GM18526 (cell line): ENCODE measurements around the gene HIRA.

Experiments used
- POLR2A ChIP-seq: IDR thresholded peaks from 3 replicates; pipeline ENCODE4 v1.6.1; 2011; ENCODE audit not compliant: insufficient read length; ENCODE audit errors: extremely low read depth

Gene HIRA

DNA sequence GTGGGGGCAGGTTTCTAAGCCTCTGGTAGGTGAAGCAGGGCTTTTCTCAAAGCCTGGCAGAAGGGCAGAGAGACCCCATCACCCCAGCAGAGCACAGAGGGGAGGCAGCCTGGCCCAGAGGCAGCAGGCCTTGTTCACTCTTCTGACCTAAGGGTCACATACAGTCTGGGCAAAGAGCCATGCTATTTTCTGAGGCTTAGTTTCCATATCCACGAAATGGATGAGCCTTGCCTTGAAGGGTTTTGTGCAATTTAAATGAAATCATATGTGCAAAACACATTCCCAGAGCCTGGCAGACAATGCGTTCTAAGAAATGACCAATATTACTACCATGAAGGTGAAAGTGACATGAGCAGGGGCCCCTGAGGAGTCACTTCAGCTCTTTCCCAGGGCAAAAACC lies 44.5 kb downstream of the HIRA start:
- TF ChIP-seq POLR2A, result no peak

DNA sequence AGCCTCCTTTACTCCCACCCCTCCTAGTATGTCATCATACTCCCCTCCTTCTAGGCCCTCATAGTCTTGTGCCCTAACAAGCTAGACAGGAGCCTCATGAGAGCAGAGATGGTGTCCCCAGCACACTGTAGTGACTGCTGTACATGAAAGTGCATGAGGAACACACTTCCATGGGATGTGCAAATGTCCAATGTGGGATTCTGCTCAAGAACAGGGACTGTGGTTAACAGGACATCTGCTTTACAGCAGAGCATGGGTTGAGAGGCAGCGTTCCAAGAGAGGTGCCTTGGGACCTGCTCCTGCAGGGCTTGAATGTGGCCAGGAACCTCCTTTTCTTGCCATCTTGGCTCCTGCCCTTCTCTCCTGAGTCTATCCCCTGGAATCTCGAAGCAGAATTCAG lies 45.3 kb downstream of the HIRA start:
- no peak for TF ChIP-seq POLR2A

DNA sequence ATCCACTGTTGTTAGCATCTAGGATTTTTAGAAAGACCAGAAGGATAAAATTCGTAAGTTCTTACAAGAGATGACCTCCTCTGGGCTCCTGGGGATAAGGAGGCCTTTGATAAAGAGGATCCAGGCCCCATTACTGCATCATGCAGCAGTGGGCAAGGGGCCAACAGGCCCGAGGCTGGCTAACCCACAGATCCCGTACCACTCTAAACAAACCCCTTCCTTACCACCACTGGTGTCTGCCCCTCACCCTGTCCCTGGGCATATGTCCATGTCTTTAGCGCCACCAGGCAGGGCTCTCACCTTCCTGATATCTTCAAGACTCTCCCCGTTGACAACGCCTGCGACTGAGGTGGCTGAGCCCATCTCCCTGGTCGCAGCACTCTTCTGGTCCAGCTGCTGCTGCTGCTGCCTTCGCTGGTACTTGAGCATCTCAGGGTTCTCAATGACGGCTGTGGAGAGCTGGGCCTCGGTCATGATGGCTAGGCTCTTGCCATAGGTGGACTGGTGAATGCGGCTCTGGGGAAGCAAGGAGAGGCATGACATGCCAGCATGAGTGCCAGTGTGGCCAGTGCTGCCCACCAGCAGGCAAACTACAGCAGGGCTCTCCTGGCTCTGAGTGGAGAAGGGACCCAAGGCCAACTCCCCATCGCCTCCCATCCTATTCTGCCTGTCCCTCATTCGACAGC lies 46.2 kb downstream of the HIRA start:
- no peak for TF ChIP-seq POLR2A

DNA sequence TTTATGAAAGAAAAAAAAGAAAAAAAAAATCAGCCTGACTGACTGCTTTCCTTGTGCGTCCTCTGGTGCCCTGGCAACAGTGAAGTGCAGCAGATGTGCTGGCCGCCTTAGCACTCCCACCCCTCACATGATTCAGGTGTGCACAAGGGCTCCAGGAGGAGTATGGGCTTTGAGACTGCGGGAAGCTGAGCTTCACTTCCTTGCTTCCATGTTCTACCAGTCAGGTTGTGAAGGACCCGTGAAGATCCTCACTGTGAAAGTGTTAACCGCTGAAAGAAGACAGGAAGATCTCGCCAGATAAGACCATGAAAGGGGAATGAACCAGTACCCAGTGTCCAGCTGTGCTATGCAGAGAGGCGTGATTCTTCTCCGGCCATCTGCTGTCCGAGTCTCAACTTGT lies 48.2 kb downstream of the HIRA start:
- TF ChIP-seq POLR2A, result no peak

DNA sequence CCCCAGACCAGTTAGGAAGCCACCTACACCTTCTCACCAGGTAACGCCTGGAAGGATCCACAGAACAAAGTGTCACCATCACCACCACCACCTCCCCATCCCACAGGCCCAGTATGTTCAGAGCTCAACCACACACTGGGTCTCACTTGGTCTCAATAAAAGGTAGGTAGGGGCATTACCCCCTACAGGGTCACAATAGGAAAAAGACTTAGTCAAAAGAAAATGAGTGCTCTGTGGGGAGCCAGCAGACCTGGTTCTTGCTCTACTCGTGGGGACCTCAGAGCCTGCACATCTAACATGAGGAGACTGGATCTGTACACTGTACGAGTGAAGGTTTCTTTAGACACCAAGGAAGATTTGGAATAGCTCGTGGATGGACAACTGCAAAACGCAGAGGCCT lies 49.3 kb downstream of the HIRA start:
- TF ChIP-seq POLR2A, result no peak

DNA sequence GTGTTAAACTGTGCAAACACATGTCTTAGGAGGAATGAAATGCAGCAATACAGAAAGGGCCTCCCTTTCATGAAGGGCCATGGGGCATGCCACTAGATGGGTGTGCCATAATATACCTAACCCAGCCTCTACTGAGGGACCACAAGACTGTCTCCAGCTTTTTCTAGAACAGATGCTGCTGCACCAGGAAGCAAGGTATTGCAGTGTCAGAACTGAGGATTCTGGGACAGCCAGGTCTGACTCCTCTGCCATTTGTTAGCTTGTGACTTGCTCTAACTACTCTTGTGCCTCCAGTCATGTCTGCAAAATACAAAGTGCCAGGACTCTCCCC lies 53.2 kb downstream of the HIRA start:
- no peak for TF ChIP-seq POLR2A

DNA sequence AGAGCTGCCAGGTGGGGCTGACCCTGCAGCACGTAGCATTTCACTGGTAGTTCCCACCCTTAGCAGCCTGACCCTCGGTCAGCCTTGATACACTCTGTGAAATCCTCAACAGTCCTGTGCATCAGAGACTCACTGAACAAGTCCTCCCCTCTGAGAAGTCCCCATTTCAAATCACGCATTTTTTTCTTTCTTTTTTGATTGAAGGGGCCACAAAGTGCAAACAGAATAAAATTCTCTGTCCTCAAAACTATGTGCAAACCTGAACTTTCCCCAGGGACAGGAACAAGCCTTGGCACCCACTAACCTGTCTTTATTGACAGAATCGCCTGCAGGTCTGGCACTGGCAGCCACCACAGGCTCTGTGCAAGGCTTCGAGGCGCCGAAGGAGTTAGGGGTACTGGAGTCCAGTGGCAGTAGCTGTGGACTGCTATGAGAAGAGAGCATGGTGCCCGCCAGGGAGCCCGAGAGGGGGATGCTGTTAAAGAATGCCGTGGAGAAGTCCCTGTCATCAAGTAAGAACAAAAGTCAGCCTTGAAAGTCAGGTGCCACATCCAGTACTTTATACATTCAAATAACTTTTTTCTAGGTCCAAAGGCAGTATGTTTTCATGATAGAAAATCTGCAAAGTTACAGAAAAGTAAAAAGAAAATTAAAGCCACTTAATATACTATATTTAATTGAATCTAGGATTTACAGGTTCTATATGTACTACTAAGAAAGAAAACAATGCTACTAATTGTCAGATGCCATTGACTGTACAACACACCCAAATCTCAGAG lies 53.8 kb downstream of the HIRA start:
- TF ChIP-seq POLR2A, result no peak

DNA sequence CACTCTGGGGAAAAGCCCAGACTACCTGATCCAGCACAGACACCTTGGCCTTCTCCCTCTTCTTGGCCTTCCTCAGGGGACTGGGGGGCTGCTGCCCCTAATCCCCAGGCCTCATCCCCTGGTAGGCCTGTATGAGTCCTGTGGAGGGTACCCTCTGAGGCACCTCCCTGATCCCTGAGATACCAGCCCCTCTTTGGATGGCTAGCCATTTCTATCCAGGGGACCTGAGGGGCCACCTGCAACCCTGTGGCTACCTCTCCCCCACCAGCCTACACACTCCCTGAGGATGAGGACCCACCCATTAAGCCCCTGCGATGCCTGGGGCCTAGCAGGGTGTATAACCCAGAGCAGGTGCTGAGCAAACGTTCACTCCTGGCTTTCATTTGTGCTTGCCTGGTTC lies 54.6 kb downstream of the HIRA start:
- no peak for TF ChIP-seq POLR2A

DNA sequence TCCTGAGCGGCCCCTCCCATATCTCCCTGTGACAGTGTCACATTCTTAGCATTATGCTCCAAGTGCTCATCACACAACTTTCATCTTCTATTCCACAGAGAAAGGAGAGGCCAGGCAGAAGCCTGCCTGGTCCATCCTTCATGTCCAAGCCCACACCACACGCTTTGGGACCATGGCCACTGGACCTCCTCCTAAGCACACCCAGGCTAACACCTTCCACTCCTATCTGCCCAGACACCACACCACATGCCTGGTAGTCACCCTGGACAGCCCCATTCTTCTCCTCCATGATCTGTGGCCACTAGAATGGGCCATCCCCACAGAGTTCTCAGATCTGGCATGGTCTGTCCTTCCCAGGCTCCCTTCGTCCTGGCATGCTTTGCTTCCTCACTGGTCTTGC lies 55.3 kb downstream of the HIRA start:
- no peak for TF ChIP-seq POLR2A

DNA sequence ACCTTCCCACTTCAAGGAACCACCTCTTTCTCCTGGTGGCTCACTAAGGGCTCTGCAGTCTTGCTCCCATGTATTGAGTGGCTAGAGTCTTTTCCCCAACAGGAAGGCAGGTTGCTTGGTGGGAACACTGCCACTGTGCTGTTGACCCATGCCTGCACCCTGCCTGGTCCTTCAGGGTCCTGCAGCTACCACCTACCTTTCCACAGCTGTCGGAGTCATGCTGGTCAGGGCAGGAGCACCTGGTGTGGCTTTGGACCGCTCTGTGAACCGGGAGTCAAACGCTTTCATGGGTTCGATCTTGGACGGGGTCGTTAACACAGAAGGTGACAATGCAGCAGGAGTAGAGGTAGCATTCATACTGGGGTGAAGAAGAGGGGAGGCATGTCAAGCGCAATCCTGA lies 56.1 kb downstream of the HIRA start:
- no peak for TF ChIP-seq POLR2A

DNA sequence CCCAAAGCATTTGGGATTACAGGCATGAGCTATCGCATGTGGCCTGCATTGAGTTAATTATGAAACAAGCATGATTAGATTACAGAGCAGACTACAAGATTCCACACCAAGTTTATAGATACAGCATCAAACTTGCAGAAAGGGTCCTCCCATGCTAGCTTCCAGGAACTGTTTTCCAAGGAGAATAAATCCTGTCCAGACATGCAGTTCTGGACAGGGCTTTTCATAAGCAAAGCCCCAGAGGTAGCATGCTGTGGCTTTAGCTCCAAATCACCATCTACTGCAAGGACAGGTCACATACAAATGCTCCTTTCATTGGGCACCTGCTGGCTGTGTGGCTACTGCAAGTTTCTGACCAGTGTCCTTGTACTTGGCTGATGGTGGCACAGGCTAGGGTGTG lies 57.1 kb downstream of the HIRA start:
- TF ChIP-seq POLR2A, result no peak

DNA sequence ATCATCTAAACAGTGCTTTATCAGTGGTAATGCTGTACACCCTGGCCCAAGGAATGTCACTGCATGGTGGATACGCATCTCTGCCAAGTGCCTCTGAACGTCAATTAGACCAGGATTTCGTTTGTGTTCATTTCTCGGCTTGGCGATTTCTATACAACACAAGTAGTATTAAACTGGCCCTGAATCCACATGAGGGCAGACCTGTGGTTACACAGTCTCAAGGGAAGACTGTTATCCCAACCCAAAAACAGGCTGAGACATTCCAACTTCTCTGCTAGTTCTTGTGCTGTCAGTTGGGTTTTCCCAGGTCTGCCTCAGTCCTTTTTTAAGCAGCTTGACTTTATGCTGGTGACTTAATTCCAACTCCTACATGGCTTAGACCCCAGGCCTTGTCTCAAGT lies 58.1 kb downstream of the HIRA start:
- no peak for TF ChIP-seq POLR2A

DNA sequence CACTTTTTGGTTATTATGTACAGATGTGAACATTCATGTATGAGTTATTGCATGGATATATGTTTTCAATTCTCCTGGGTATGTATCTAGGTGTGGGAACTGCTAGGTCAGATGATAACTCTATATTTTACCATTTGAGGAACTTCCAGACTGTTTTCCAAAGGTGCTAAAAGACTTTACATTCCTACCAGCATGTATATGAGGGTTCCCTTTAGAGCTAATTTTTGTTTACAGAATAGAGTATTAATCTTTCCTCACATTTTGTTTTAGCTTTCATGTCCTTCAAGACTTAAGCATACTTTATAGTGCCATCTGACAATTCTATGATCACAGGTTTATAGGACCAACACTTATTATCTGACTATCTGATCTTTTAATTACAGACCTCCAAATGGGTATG lies 59.6 kb downstream of the HIRA start:
- TF ChIP-seq POLR2A, result no peak

DNA sequence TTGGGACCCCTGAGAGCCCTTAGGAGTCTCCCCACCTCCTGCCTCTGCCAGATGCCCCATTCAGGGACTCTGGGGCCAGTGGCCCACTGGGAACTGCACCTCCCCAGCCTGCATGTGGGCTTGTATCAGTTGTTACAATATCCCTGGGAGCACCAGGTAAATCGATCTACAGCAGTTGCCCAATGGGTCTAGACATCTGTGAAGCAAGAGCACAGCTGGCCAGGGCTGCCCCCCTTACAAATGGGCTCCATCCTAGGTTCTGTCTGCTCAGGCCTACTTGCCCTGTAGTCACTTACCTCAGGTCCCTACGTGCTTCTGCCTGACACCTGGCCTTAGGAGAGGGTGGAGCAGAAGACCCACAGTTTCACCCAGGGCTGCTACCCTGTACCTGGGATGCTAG lies 62.7 kb downstream of the HIRA start:
- TF ChIP-seq POLR2A, result no peak

DNA sequence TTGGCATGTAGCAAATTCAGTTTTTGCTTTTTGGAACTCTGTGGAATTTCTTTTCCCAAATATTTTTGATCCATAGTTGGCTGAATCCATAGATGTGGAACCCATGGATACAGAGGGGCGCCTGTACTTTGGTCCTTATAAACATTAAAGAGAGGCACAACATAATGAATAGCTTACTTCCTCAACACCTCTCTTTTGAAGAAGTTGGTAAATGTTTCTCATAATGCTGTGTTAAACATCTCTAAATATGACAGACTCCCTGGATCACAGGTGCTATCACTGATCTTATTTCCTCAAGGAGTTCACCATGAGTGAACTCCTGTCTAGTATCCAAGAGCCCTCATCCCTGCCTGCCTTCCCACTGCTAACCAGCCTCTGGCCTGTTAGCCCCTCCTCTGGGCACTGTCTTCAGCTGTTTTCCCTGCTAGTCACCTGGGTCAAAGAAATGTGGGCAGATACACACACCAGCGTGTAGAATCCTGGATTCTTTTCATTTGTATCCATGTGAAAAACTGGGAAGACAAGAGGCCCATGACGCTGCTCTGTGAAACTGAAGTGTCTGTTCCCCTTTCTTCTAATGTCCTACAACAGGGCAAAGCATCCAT lies 63.7 kb downstream of the HIRA start:
- no peak for TF ChIP-seq POLR2A

DNA sequence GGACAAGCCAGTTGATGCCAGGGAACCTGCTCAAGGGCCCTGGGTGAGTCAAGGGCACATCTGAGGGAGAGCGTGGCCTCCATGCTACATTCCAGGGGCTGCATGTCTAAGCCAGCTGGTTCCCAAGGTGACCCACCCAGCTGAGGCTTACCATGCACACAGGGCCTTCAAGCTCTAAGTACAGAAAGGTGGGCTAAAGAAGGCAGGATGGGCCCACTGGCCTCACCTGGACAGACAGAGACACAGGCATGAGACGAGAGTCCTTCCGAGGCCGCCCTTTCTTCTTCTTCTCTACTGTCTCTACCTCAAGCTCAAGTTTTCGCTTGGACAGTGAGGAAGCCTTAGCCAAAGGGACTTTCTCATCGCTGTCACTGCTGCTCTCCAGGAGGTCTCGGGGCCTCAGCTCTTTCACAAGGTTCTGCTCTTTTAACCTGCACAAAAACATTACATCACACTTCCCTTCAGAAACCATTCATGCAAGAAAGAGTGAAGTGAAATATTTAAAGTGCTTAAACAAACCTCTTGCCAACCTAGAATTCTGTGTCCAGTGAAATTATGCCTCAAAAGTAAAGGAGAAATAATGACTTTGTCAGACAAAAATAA lies 69.9 kb downstream of the HIRA start:
- TF ChIP-seq POLR2A, result no peak
